ENCODE data around the gene PTGES3L. TPM values are rescaled to one million over a fixed set of nuclear protein-coding genes. Genes with fewer than 3 reads are reported as not detected.

Gene PTGES3L
- total and polyA plus RNA-seq, 2 of the 13 experiments (the other 11 are each of a cell fraction or from before 2014, with no cell fraction given), result 1.2 to 2.9 TPM

DNA sequence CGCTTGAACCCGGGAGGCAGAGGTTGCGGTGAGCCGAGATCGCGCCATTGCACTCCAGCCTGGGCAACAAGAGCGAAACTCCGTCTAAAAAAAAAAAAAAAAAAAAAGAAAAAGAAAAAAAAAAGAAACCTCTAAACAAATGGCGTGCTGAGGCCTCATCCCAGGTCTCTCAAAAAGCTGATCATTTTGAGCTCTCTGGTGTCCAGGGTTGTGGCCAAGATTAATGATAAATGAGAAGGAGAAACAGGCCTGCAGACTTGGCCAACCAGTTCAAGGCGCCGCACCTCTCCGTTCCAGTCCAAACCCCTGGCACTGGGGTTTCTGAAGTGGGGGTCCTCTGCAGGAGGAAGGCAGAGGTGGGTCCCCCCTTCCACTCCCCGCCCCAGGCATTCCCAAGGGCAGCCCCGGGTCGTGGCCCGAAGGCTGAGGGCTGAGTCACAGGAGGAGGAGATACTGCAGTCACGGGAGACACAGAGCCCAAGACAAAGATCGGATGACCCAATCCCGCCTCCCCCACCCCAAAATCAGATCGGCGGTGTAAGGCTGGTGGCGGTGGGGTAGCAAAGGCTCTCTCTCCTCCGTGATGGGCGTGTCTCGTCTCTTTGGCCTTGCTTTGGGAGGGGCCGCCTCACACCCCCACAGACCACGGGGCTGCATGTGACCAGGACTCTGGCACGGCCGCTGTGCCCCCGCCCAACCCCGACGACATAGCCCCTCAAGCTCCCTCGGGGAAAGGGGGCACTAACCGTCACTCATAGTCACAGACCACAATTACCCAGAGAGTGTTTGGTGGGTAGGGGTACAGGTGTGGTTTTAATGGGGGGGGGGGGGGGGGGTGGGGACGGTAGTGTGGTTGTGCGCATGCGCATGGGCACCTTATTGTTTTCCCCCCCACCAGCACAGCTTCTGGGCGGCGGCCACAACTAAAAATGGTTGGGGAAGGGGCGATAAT is 41.2 kb upstream of the PTGES3L start (continued):
- 0 out of 2 replicates have a peak, but pooled peaks have one; percentile 44 for TF ChIP-seq JUND (CRISPR knock-in tag; IDR thresholded peaks at IDR 0.05)
- TF ChIP-seq ETV5 (CRISPR knock-in tag; IDR thresholded peaks at IDR 0.05; ENCODE audit: borderline replicate concordance), result peak; percentile 38; the same call in 1 of the 2 replicates
- TF ChIP-seq YEATS2 (CRISPR knock-in tag; IDR thresholded peaks at IDR 0.05; ENCODE audit: borderline replicate concordance), result peak; percentile 62; the same call in 1 of the 2 replicates
- TF ChIP-seq NFATC3 (CRISPR knock-in tag; IDR thresholded peaks at IDR 0.05), result no peak
- TF ChIP-seq SP5 (CRISPR knock-in tag; IDR thresholded peaks at IDR 0.05; ENCODE audit: borderline replicate concordance, low read depth), result peak; percentile 77
- TF ChIP-seq AGO1 (IDR thresholded peaks at IDR 0.05; ENCODE audit: low read depth, low read length, poor library complexity, severe bottlenecking), result peak; percentile 20
- TF ChIP-seq TOPORS (CRISPR knock-in tag; IDR thresholded peaks at IDR 0.05), result no peak; the same call in 1 of the 2 replicates
- no peak for TF ChIP-seq ZNF788 (CRISPR knock-in tag; IDR thresholded peaks at IDR 0.05; ENCODE audit: borderline replicate concordance)
- peak; percentile 34; the same call in 1 of the 2 replicates for TF ChIP-seq FOXK1 (CRISPR knock-in tag; IDR thresholded peaks at IDR 0.05; ENCODE audit: borderline replicate concordance, low read depth)
- TF ChIP-seq GLI4 (CRISPR knock-in tag; IDR thresholded peaks at IDR 0.05; ENCODE audit: borderline replicate concordance), result no peak
- TF ChIP-seq U2AF2 (IDR thresholded peaks at IDR 0.05; ENCODE audit: low read depth, low read length), result no peak
- TF ChIP-seq DMAP1 (CRISPR knock-in tag; IDR thresholded peaks at IDR 0.05), result peak; percentile 64; the same call in 1 of the 2 replicates
- TF ChIP-seq MBD4 (IDR thresholded peaks at IDR 0.05; ENCODE audit: borderline replicate concordance, low read length), result no peak
- TF ChIP-seq ZFAT (CRISPR knock-in tag; conservative IDR thresholded peaks at IDR 0.05), result 0 out of 2 replicates have a peak, but pooled peaks have one; percentile 11
- TF ChIP-seq ZMYM2 (CRISPR knock-in tag; IDR thresholded peaks at IDR 0.05), result 0 out of 2 replicates have a peak, but pooled peaks have one; percentile 52
- peak; percentile 93 for TF ChIP-seq ZNF740 (CRISPR knock-in tag; IDR thresholded peaks at IDR 0.05)
- peak; percentile 13; the same call in 1 of the 3 replicates for TF ChIP-seq MXI1 (IDR thresholded peaks at IDR 0.05; ENCODE audit: borderline replicate concordance, low read depth, low read length)
- TF ChIP-seq ZMYM3 (CRISPR knock-in tag; IDR thresholded peaks at IDR 0.05), result peak; percentile 7
- TF ChIP-seq SIN3B (IDR thresholded peaks at IDR 0.05; ENCODE audit: low read length), result 0 out of 2 replicates have a peak, but pooled peaks have one; percentile 22
- TF ChIP-seq ZNF343 (CRISPR knock-in tag; IDR thresholded peaks at IDR 0.05), result 0 out of 2 replicates have a peak, but pooled peaks have one; percentile 17
- peak; percentile 22 for TF ChIP-seq GATAD1 (CRISPR knock-in tag; IDR thresholded peaks at IDR 0.05)
- 0 out of 2 replicates have a peak, but pooled peaks have one; percentile 3 for TF ChIP-seq ISX (CRISPR knock-in tag; conservative IDR thresholded peaks at IDR 0.05)
- TF ChIP-seq ZMAT3 (CRISPR knock-in tag; conservative IDR thresholded peaks at IDR 0.05), result 0 out of 2 replicates have a peak, but pooled peaks have one; percentile 29
- TF ChIP-seq SRSF4 (IDR thresholded peaks at IDR 0.05; ENCODE audit: low read depth, low read length, poor library complexity, severe bottlenecking), result no peak
- peak; percentile 31 for TF ChIP-seq PTBP1 (IDR thresholded peaks at IDR 0.05; ENCODE audit: low read depth, low read length, poor library complexity, severe bottlenecking)
- TF ChIP-seq SOX13 (IDR thresholded peaks at IDR 0.05), result no peak
- peak in 1 of 2 experiments; percentile 41; a peak in 1 of 4 replicates for TF ChIP-seq SOX13 (CRISPR knock-in tag; conservative IDR thresholded peaks at IDR 0.05 in 1 of 2, IDR thresholded peaks at IDR 0.05 in 1 of 2)
- peak; percentile 63 for TF ChIP-seq POLR2G (IDR thresholded peaks at IDR 0.05; ENCODE audit: low read depth, low read length)
- TF ChIP-seq HOXA5 (CRISPR knock-in tag; IDR thresholded peaks at IDR 0.05), result 0 out of 2 replicates have a peak, but pooled peaks have one; percentile 54
- peak; percentile 76 for TF ChIP-seq ZBTB38 (CRISPR knock-in tag; IDR thresholded peaks at IDR 0.05)

Measured in HepG2 (cell line).